Osteocyte (in vitro differentiated cells): ENCODE measurements around the gene LMO4. TPM values are rescaled to one million over a fixed set of nuclear protein-coding genes. Genes with fewer than 3 reads are reported as not detected.

Experiments
- DNase-seq: peaks from one replicate; pipeline ENCODE4 v3.0.0; 2021; ENCODE audit warnings: mixed read lengths; ENCODE audit not compliant: unreplicated experiment; ENCODE audit errors: extremely low spot score
- H3K27ac Mint-ChIP-seq: one replicate; pipeline ENCODE4 v1.8.0; 2021; ENCODE audit warnings: mild to moderate bottlenecking, mixed read lengths; ENCODE audit not compliant: unreplicated experiment
- H3K27me3 Mint-ChIP-seq: one replicate; pipeline ENCODE4 v1.8.0; 2021; ENCODE audit warnings: mixed read lengths; ENCODE audit not compliant: unreplicated experiment
- H3K36me3 Mint-ChIP-seq: one replicate; pipeline ENCODE4 v1.8.0; 2021; ENCODE audit warnings: mixed read lengths; ENCODE audit not compliant: unreplicated experiment
- H3K4me1 Mint-ChIP-seq: one replicate; pipeline ENCODE4 v1.8.0; 2021; ENCODE audit warnings: mixed read lengths; ENCODE audit not compliant: unreplicated experiment
- H3K4me3 Mint-ChIP-seq: one replicate; pipeline ENCODE4 v1.8.0; 2021; ENCODE audit warnings: mild to moderate bottlenecking, moderate library complexity, mixed read lengths; ENCODE audit not compliant: unreplicated experiment
- H3K9me3 Mint-ChIP-seq: one replicate; pipeline ENCODE4 v1.8.0; 2021; ENCODE audit warnings: mixed read lengths; ENCODE audit not compliant: unreplicated experiment
- total RNA-seq: library from RNA; stranded (reverse); gene quantifications from 2 replicates; pipeline ENCODE4 v1.2.1, GENCODE V29; 2021
- TF ChIP-seq, protein P1 (sequence below): fragments of 200-600 bp; sonication (generic); IDR thresholded peaks from 2 replicates; pipeline ENCODE4 v1.5.0; 2021; ENCODE audit warnings: antibody characterized with exemption, mild to moderate bottlenecking, moderate library complexity

The LMO4 gene
- total RNA-seq, 1 donor from 2014 or later = 37.6 TPM

DNA sequence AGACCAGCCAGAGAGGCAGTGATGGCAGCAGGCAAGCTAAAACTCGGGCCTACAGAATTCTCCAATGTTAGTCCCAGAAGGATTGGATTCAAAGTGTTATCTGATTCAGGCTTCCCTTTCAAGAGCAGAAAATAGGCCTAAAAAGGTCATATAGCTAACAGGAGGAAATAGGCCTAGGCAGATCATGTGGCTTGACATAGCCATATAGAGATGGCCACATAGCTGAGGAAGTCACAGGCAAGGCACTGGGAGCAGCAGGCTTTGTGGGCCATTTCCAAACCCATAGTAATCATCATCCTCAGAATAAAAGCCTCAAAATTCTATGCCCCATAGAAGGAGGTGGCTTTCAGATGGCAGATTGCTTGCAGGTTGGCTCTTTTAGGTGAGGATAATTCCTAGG, 29.0 kb upstream of the LMO4 start:
- Mint-ChIP-seq H3K27me3 (peaks cover 14% of the 10 kb centered on the region), H3K4me3 (no peak overlapping the region), H3K27ac (no peak overlapping the region), H3K9me3 (no peaks in the 10 kb centered on the region), H3K4me1 (no peaks in the 10 kb centered on the region), H3K36me3 (no peaks in the 10 kb centered on the region)
- TF ChIP-seq, protein P1, sequence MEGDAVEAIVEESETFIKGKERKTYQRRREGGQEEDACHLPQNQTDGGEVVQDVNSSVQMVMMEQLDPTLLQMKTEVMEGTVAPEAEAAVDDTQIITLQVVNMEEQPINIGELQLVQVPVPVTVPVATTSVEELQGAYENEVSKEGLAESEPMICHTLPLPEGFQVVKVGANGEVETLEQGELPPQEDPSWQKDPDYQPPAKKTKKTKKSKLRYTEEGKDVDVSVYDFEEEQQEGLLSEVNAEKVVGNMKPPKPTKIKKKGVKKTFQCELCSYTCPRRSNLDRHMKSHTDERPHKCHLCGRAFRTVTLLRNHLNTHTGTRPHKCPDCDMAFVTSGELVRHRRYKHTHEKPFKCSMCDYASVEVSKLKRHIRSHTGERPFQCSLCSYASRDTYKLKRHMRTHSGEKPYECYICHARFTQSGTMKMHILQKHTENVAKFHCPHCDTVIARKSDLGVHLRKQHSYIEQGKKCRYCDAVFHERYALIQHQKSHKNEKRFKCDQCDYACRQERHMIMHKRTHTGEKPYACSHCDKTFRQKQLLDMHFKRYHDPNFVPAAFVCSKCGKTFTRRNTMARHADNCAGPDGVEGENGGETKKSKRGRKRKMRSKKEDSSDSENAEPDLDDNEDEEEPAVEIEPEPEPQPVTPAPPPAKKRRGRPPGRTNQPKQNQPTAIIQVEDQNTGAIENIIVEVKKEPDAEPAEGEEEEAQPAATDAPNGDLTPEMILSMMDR = no peak
- DNase-seq = no peak

DNA sequence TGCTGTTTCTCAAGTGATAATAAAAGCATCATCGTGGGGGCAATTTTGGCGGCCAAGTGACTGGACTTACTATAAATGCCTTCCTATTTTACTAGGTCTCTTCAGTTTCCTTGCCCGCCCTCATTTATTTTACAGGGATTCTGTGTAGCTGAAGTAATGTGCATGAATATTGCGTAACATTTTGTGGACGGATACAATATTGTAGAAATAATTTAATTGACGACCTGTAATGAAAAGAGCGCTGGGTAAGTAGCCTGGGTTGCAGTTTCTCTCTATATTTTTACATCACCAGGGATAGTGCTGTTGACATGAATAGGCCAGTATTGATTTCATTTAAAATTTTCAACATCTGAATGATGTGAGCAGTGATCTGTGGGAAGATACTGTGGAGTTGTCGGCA, 28.1 kb upstream of the LMO4 start:
- TF ChIP-seq, protein P1 = no peak
- H3K27me3 Mint-ChIP-seq = peaks cover 17% of the 10 kb centered on the region
- no peaks in the 10 kb centered on the region for H3K36me3 Mint-ChIP-seq
- no peak overlapping the region for H3K4me3 Mint-ChIP-seq
- H3K4me1 Mint-ChIP-seq = no peaks in the 10 kb centered on the region
- no peak for DNase-seq
- no peaks in the 10 kb centered on the region for H3K9me3 Mint-ChIP-seq
- no peak overlapping the region for H3K27ac Mint-ChIP-seq

DNA sequence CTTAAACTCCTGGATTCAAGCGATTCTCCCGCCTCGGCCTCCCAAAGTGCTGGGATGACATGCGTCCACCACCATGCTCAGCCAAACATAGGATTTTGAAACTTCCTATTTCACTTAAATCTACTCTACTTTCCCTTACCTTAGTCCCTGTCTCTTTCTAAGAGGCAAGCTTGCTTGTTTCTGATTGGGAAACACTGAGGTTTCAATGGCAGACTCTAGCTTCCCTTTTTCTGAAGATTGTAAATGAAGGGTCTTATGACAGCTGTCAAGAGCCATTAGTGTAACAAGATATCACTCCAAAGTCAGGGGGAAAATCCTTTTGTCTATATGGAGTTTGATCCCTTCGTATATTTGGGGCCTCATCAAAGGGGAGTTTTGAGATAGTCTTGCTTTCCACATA, 23.5 kb upstream of the LMO4 start:
- H3K4me3 Mint-ChIP-seq = no peak overlapping the region
- no peak for DNase-seq
- H3K27me3 Mint-ChIP-seq = peaks cover 33% of the 10 kb centered on the region
- no peaks in the 10 kb centered on the region for H3K36me3 Mint-ChIP-seq
- TF ChIP-seq, protein P1 = no peak
- no peaks in the 10 kb centered on the region for H3K9me3 Mint-ChIP-seq
- no peaks in the 10 kb centered on the region for H3K4me1 Mint-ChIP-seq
- no peak overlapping the region for H3K27ac Mint-ChIP-seq

DNA sequence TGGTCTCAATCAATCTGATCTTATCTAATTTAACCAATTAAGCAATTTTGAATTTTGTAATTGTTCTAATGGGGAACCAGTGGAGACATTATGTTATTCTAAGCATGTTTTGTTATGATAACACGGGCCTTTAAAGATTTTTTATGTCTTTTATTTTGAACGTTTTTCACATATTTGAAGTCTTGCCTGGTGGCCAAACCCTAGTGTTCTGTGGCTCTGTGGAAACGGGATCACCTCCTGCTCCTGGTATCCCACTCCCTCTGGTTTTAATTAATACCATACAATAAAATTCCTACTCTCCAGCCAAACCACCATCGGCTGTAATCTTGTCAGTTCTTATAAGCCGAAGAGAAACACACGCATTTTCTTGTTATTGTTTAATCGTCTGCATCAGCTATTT, 22.9 kb upstream of the LMO4 start:
- H3K27ac Mint-ChIP-seq = no peak overlapping the region
- H3K4me1 Mint-ChIP-seq = no peaks in the 10 kb centered on the region
- peaks cover 39% of the 10 kb centered on the region for H3K27me3 Mint-ChIP-seq
- TF ChIP-seq, protein P1 = no peak
- no peak for DNase-seq
- no peaks in the 10 kb centered on the region for H3K9me3 Mint-ChIP-seq
- H3K36me3 Mint-ChIP-seq = no peaks in the 10 kb centered on the region
- H3K4me3 Mint-ChIP-seq = no peak overlapping the region

DNA sequence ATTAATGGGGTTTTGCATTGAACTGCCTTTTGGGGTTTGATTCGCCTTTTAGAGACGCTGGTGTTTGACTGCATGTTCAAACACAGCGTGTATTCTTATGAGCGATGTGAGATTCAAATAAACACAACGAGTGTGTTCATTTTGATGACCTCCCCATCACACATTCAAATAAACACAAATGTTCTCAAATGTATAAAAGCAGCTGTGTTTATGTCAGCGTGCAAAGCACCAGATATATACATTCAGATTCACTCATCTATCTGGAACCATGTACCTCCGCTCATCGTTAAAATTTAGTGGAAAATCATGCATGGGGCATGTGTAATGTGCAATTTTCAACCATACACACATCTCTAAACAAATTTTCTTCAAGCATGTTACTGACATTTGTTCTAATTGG, 21.4 kb upstream of the LMO4 start:
- H3K4me3 Mint-ChIP-seq = no peak overlapping the region
- DNase-seq = no peak
- no peak overlapping the region for H3K27ac Mint-ChIP-seq
- peaks cover 37% of the 10 kb centered on the region for H3K27me3 Mint-ChIP-seq
- H3K4me1 Mint-ChIP-seq = no peaks in the 10 kb centered on the region
- TF ChIP-seq, protein P1 = no peak
- H3K36me3 Mint-ChIP-seq = no peaks in the 10 kb centered on the region
- H3K9me3 Mint-ChIP-seq = no peaks in the 10 kb centered on the region
